Measurements from ENCODE around the gene PSKH1.

DNA sequence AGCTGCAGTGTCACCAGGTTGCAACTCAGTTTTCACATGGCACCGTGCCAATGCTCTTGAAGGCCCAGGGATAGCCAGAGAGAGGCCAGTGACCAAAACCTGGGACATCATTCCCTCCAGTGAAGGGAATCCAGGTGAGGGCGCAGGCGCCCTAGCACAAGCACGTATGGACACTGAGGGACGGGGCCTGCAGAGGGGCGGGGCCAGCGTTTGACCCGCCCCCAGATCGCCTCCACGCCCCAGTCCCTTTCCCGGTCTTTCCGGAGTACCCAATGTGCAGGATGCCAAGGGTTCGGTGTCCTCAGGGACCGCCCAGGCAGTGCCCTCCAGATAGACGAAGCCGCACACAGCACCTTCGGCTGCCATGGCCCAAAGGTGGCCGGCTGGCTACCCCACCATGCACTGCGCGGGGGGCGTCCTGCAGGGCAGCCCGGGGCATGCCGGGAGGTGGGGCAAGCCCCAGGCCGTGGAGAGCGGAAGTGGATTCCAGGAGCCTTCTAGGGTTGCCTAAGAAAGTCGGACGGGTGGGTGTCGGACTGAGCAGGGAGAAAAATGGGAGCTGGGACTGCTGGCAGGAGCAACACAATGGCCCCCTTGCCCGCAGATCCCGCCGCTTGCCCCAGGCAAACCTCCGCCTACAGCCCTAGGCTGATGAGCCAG, 70.7 kb downstream of the PSKH1 start:
- TF ChIP-seq ZNF565 (CRISPR knock-in tag; conservative IDR thresholded peaks at IDR 0.05; ENCODE audit: low read depth) (no peak), ARNTL (CRISPR knock-in tag; IDR thresholded peaks at IDR 0.05; ENCODE audit: borderline replicate concordance, low read depth) (no peak), SNAI2 (CRISPR knock-in tag; IDR thresholded peaks at IDR 0.05) (no peak), ZNF70 (CRISPR knock-in tag; IDR thresholded peaks at IDR 0.05) (no peak)
- TF ChIP-seq, protein P1, sequence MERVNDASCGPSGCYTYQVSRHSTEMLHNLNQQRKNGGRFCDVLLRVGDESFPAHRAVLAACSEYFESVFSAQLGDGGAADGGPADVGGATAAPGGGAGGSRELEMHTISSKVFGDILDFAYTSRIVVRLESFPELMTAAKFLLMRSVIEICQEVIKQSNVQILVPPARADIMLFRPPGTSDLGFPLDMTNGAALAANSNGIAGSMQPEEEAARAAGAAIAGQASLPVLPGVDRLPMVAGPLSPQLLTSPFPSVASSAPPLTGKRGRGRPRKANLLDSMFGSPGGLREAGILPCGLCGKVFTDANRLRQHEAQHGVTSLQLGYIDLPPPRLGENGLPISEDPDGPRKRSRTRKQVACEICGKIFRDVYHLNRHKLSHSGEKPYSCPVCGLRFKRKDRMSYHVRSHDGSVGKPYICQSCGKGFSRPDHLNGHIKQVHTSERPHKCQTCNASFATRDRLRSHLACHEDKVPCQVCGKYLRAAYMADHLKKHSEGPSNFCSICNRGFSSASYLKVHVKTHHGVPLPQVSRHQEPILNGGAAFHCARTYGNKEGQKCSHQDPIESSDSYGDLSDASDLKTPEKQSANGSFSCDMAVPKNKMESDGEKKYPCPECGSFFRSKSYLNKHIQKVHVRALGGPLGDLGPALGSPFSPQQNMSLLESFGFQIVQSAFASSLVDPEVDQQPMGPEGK (CRISPR knock-in tag; IDR thresholded peaks at IDR 0.05; ENCODE audit: borderline replicate concordance) = no peak
- TF ChIP-seq, protein P2, sequence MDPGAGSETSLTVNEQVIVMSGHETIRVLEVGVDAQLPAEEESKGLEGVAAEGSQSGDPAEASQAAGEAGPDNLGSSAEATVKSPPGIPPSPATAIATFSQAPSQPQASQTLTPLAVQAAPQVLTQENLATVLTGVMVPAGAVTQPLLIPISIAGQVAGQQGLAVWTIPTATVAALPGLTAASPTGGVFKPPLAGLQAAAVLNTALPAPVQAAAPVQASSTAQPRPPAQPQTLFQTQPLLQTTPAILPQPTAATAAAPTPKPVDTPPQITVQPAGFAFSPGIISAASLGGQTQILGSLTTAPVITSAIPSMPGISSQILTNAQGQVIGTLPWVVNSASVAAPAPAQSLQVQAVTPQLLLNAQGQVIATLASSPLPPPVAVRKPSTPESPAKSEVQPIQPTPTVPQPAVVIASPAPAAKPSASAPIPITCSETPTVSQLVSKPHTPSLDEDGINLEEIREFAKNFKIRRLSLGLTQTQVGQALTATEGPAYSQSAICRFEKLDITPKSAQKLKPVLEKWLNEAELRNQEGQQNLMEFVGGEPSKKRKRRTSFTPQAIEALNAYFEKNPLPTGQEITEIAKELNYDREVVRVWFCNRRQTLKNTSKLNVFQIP (CRISPR knock-in tag; IDR thresholded peaks at IDR 0.05; ENCODE audit: borderline replicate concordance, low read depth) = no peak
